NCI-H69 (cell line): Measurements from ENCODE around the gene CREB5.

Source experiments
- DNase-seq: peaks from one replicate; lab custom pipeline; 2025; lab: John Stamatoyannopoulos, UW

CREB5 gene

DNA sequence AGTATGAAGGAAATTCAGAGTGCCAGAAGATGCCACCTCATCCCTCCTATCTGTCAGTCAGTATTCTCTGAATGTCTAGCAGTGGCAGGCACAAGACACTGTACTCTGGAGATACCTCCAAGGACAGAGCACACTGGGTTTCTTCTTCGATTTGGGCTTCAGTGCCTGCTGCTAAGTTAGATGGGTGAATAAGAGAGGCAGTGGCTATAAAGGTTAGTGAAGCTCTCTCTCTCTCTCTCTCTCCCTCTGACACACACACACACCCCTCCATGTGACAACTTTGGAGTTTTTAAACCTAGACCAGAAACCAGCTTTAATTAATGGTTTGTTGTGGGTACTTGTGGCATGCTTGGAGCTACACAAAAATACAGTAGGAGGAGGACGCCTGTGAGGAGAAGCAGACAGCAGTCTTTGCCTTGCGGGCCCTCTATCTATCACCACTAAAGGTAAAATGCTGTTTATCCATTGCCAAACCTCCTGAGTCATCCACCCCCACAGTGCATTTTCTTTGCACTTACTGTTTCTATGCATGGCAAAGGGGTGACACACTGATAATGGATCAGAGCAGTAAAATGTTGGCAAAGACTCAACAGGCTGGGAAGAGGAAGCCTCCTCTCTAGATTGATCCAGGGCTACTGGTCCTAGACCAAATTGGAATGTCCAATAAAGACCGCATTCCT lies 443.4 kb downstream of the CREB5 start:
- peak; percentile 60 for DNase-seq

DNA sequence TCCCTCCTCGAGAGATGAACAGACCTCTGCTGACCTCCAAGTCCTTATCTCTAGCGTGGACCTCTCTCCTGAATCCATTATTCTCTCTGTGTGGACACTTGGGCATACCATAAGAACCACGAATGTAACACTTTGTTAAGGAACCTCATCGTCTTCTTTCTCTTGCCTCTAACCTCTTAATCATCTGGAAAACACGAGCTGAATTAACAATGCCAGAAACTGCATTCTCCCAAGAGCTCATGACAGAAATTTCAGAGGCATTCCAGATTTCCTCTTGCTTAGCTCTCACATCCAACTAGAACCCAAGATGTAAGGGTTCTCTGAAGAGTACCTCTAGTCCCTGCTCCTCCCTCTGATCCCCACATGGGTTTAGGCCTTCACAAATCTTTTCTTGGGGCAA lies 444.3 kb downstream of the CREB5 start:
- no peak for DNase-seq

DNA sequence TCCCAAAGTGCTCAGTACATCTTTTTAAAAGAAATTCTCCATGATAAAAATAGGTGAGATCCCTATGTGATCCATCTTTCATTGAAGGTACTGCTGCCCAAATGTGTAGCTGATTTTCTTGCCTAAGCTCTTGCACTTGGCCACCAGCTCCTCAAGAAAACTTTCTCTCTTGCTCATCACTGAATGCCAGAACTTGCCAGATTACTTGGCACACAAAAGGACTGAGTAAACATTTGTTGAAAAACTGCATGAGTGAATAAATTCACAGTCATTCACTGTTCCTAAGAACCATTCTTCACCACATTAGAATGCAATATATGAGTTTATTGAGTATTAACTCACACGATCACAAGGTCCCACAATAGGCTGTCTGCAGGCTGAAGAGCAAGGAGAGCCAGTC lies 445.9 kb downstream of the CREB5 start:
- no peak for DNase-seq

DNA sequence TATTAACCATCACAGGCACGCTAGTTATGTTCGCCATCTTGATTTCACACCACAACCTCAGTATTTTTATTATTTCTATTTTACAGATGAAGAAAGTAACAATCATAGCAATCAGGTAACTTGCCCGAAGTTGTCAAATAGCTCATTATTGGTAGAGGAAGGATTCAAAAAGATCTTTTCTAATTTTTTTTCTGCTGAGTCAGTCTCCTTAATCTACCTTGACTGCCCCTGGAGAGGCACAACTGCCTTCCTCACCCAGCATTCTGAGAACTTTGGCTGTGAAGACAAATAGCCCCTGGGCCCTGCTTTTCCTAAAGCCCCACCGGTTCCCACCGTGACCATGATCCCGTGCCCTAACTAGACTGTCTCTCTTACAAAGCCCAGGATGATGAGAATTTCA lies 446.6 kb downstream of the CREB5 start:
- DNase-seq, result no peak

DNA sequence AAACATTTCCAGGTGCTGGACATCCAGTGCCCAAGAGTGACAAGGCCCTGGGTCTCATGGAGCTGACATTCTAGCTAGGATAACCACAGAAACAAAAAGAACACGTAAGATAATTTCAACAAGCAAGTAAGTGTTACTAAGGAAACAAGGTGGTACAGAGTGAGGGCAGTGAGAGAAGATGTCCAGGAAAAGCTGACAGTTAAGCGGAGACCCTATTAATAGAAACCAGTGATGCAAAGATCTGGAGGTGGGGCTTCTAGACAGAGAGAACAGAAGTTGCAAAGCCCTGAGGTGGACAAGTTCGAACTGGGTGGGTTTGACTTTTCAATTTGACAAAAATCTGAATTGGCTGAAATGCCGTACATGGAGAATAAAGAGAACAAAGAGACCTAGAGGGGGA lies 449.5 kb downstream of the CREB5 start:
- no peak for DNase-seq

DNA sequence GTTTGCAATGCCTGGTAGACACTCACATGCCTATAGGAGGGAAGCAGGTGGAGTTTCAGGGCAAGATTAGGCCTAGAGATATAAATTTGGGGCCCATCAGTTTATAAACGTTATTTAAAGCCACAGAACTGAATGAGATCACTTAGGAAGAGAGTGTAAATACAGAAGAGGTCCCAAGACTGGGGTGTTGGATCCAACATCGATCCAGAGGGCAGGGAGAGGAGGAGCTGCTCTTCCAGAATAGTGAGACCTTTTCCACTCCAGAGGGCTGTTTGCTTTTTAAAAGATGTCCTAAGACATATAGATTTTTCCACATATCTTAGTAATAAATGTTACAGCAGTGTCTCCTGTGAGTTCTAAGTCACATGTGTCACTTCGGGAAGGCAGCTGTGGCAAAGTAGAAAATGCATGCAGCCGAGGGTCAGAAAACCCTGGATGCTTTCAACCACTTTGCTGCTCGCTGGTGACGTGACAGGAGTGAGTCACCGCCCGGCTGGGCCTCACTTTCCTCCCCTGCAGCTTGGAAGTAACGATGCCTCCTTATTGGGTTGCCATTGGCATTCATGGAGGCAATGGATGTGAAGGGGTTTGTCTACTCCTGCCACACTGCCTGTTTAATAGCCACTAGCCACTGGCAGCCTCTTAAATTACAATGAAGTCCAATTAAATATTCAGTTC lies 450.4 kb downstream of the CREB5 start:
- DNase-seq, result no peak

DNA sequence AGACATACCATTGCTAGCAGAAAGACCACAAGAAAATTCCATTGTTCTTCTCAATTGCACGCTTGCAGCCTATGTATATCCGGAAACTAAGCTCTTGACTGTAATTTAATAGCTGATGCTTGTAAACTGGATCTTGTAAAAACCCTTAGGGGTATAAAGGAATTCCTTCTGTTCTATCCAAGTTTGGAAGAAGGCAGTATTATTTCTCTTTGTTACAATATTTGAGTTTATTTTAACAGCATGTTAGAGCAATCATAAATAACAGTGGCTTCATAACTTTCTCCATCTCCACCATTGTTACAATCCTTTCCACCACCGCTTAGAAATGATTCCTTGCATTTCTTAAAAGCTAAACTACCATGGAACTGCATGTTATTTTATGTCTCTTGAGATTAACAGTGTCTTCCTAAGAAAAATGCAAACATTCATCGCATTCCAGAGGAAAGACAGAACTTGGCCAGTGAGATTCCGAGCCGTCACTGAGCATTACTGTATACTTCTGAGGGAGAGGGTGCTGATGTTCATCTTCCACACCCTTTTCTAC lies 453.4 kb downstream of the CREB5 start:
- no peak for DNase-seq

DNA sequence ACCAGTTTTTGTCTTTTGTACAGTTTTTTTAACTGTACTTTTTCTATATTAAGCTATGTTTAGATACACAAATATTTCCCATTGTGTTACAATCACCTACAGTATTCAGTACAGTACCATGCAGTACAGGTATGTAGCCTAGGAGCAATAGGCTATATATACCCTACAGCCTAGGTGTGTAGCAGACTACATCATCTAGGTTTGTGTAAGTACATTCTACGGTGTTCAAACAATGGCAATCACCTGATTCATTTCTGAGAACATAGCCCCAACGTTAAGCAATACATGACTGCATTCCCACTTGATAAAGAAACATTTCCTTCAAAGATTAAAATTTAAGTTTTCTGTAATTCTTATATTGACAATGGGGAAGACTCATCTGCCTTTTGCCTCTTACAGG lies 456.4 kb downstream of the CREB5 start:
- no peak for DNase-seq

DNA sequence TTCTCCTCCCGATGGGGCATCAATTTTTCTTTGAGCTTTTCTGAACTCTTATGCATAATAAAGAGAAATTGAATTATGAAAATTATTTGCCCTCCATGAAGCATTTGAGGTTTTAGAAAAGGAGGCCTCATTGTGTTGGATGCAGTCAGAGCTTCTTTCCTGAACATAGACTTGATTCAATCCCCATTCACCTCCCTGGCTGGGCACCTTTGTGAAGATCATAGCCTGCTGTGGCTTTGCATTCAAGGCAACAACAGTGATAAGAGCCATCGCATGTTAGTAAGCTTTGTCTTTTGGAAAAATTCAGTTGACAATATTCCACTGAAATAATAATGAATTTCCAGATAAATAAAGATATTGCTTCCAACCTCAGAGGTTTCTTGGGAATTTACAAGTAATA lies 458.8 kb downstream of the CREB5 start:
- no peak for DNase-seq

DNA sequence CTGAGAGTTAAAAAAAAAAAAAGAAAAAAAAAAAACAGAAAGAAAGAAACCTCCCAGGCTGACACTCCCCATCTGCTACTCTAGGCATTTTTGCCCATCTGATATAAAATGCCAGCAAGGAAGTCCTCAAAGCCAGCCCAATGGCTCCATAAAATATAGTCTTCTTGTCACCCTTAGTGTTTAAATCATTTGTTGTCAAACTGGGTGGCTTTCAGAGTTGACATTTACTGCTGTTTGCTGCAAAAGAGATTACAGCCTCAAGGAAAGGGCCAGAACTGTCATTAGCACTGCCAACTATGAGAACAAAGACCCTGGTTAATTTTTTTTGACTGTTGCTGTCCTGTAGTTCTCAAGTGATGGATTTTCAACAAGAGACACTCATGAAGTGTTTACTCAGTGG lies 459.3 kb downstream of the CREB5 start:
- DNase-seq, result peak; percentile 62

DNA sequence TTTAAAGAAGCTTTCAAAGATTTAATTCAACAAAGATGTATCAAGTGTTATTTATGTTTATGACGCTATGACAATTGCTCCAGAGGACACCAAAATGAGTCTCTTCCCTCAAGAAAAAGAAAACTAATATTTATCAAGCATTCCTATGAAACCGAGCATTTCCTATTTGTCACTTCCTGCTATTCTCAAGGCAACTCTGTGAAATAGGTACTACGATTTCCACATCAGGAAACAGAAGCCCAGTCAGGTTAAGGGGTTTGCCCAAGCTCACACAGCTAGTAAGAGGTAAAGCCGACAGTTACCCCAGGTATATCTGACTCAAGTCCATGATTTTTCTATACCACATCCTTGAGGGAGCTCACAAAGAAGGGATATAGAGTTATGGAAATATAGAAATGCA lies 459.9 kb downstream of the CREB5 start:
- no peak for DNase-seq

DNA sequence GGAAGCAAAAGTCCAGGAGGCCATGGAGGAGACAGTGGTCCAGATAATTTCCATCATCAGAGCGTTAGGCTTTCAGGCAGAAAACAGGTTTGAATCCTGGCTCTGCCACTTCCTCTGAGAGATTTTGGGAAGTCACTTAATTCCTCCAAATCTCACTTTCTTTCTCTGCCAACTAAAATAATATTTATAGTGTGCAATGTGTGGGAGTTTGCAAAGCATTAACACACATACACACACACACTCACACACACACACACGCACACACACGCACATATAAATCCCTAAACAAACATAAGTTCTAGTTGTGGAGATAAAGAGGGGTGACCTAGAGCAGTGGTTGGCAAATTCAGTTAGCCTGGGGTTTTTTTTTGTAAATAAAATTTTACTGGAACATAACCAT lies 461.0 kb downstream of the CREB5 start:
- DNase-seq, result no peak

DNA sequence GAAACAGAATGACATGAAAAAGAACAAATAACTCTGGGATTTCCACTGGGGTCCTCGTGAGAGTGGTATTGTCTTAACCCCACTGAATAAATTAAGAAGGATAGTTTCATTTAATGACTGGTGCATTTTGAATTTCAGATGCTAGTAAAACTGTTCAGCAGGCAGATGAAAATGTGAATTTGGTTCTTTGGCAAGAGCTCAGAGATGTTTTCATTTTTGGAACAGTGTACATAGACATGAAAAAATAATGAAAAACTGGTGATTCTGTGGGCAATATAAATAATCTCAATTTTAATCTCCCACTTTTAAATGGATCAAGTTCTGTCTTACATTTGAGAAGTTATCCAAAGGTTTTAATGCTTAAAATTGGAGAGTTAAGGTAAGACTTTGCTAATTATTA lies 461.7 kb downstream of the CREB5 start:
- DNase-seq, result no peak
